Activated T-cell treated with anti-CD3 and anti-CD28 coated beads, Interleukin-2, amount 50 U/mL, for 48 hours (primary cell): ENCODE measurements around the gene TYMP.

Experiments used
- DNase-seq, 2 experiments: peaks; one replicate each; pipeline ENCODE4 v3.0.0-alpha.2; 2020

TYMP gene

GRCh38 chr22:50504369-50505211, 25.2 kb downstream of the TYMP start:
- DNase-seq, result no peak

- peak in 1 of 2 experiments; percentile 49 for DNase-seq
These were observed 26.2 kb downstream of the TYMP start for GRCh38 chr22:50503475-50504145.

DNA sequence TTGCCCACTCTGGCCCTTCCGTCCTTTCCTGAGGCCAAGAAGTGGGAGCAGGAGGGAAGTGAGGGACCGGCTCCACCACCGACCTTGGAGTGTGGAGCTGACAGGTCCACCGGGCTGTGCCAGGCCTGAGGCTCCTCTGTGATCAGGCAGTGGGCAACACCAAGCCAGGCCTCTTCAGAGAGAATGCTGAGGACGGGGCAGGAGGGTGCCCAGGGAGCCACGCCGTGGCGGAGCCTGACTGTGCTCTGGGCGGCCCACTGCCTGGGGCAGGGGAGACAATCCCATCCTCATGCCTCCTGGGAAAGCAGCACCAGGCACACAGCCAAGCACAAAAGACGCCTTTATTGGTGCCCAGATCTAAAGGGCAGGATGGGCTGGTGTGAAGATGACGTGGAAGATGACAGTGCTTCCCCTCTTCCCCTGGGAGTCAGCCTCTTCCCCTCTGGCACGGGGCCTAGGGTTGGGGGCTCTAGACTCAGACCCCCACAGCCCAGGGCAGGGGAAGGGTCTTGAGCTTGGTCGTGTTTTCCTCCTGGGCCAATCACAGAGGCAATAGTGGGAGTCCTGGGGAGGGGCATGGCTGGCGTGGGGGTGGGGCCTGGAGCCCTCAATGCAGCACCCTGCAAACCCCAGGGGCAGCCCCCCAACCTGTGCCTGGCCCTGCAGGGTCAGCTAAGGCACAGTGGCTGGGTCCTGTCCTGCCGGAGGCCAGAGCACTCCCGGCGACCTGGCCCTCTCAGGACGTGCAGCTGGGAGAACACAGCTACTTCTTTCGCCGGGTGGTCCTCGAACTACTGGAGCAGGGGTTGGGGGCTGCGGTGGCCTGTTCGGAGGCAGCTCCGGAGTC, 27.0 kb downstream of the TYMP start:
- DNase-seq, result no peak

DNA sequence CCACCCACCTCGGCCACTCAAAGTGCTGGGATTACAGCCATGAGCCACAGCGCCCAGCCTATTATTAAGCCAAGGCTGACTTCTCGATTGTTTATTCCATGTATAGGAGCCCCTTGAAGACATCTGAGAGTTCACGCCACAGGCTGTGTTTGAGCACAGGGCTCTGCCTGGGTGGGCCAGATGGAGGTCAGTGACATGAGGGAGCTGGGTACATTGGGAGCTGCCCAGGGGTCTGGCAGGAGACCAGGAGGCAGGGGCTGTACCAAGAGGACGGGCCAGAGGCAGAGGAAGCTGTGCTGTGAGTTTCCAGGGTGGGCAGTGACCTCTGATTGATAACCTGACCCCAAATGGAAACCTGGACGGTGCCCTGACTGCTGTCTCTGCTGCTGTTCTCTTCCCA, 27.7 kb downstream of the TYMP start:
- DNase-seq, result no peak

DNA sequence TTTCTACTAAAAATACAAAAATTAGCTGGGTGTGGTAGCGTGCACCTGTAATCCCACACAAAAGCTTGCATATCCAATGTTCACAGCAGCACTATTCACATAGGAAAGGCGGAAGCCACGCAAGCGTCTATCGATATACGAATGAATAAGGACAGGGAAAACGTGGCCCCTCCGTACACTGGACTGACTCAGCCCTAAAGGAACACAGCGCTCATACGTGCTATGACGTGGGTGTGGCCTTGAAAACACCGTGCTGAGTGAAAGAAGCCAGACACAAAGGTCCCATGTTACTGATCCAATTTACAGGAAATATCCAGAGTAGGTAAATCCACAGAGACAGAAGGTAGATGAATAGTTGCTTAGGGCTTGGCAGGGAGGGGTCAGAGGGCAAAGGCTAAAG, 29.4 kb downstream of the TYMP start:
- DNase-seq, result no peak

DNA sequence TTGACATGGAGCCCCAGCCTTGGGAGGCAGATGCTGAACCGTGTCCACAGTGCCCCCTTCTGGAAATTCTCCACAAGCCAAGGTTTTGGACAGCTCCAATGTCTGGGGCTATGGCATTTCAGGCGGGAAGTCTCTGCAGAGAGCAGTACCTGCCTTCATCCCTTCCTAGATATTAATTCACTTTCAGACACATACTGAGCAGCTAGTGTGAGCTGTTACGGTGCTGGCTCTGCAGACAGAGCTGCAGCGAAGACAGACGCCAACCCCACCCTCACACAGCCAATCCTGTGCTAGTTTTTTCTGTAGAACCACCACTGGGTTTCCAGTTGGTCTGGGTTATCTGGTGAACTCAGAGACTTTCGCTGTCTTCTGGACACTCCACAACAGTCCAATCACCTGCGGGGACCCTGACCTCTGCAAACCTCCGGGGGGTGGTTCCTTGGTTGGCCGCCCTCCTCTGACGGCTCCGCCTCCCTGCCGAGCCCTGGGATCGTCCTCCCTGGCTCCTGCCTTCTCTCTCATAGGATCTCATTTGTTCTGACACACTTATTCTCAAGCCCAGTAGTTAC, 31.4 kb downstream of the TYMP start:
- DNase-seq, result peak; percentile 80 to 81

DNA sequence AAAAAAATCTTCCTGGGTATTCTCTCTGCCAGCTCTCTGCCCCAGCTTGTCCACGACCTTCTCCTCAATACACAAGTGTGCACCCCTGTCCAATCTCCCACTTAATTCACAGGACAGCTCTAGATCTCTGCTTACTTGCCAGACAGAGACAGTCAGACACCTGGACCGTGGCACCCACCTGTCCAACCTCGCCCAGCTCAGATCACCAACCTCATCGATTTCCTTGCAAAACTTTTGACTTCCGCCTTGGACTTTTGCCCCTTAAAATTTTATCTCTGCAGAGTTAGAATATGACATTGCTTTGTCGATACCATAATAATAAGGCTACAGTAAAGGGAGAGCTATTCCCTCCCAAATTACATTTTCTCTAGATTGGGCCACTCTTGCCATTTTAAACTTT, 32.7 kb downstream of the TYMP start:
- no peak for DNase-seq

DNA sequence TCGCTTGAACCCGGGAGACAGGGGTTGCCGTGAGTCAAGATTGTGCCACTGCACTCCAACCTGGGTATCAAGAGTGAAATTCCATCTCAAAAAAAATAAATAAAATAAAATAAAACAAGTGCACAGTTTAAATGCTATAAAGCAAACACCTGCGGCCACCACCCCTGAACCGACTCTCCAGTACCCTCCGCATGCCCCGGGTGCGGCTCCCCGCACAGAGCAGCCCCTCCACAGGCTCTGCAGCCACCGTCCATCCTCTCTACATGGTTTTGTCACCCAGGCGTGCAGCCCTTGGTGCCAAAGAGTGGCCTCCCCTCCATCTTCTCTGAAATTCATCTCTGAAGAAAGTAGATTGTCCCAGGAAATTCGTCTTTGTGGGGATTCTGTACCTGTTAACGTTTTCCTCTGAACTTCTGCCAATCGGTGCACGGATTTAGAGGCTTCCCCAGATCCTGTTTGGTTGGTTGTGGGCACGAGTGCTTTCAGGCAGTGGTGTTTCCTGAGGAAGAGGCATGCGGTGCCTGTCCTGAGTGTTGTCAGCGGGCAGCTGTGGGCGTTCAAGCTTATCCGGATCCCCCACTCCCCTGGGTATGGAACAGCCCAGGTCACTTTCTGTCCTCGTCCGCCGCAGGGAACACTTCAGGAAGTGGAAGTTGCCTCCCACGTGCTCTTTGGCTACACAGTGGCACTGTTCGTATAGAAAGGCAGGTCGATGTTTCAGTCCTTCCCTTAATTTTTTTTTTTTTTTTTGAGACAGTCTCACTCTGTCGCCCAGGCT, 39.1 kb downstream of the TYMP start:
- peak in 1 of 2 experiments; percentile 33 for DNase-seq

GRCh38 chr22:50489363-50490243, 40.2 kb downstream of the TYMP start:
- no peak for DNase-seq

DNA sequence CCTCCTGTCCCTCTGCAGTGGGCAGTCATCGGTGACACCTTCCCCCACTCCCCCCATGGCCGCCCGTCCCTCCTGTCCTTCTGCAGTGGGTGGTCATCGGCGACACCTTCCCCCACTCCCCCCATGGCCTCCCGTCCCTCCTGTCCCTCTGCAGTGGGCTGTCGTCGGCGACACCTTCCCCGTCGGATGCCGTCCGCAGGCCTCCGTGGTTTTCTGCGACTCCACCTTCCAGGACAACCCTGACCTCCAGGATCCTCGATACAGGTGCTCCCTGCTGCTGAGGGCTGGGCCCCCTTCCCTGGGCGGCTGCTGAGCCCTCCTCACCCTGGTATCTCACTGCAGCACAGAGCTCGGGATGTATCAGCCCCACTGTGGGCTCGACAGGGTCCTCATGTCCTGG, 40.9 kb downstream of the TYMP start:
- no peak for DNase-seq

- DNase-seq, result no peak
These were observed 41.7 kb downstream of the TYMP start for GRCh38 chr22:50488006-50488677.

DNA sequence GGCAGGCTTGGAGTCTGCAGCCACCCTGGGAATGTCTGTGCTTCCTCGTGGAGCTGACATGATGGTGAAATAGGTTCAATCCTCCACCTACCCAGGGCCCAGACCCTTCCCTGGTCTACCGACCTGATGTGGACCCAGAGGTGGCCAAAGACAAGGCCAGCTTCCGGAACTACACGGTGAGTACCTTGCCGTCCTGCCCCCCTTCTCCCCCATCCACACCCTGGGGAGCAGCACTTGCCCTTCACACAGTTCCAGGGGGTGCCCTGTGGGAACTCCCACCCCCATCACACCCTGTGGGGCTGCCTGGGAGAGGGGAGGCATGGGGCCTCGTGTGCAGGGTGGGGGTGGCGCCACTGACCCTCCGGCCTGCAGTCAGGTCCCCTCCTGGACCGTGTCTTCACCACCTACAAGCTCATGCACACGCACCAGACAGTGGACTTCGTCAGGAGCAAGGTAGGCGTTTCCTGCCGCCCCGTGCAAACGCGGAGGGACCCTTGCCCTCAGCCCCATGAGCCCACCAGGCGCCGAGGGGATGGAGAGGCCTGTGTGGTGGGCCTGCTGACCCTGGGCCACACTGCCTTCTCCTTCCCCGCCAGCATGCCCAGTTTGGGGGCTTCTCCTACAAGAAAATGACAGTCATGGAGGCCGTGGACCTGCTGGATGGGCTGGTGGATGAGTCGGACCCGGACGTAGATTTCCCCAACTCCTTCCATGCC, 42.4 kb downstream of the TYMP start:
- DNase-seq, result no peak

GRCh38 chr22:50486561-50487289, 43.1 kb downstream of the TYMP start, which contains the start of gene MIOX:
Gene MIOX, plus strand, starts transcription at chr22:50486859. Its CDS starts 39 bp downstream, at chr22:50486898.
- no peak for DNase-seq

DNA sequence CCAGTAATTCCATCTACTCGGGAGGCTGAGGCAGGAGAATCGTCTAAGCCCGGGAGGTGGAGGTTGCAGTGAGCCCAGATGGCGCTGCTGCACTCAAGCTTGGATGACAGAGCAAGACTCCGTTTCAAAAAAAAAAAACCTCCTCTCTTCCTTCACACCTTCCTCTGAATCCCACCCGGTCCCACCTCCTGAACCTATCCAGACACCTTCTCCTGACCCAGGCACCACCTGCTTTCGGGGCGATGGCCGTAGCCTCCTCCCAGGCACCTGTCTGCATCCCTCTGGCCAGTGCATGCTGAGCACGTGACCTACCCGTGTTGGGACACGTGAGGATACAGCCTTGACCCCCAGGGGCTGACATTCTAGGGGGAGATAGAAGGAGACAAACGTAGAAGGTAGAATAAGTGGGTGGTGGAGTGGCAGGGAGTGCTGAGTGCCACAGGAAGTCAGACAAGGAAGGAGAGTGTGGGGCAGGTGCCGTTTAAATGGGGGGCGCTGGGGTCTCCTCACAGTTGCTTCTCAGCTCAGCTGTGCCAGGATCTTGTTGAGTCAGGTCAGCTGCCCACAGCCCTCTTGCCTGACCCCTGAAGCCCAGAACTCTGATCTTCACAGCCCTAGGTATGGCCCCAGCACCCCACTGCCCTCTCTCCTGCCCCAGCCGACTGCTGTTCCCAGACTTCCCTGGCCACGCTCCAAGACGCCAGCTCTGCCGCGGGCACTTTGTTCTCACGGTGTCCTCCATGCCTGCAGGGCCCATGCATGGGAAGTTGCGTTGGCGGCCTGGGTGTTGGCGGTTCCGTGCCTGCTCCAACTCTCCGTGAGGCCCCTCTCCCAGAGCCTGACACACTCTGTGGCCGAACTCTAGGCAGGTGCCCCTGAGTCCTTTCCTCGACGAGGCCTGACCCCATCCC, 44.3 kb downstream of the TYMP start:
- DNase-seq, result no peak

- DNase-seq, result no peak
These were observed 45.6 kb downstream of the TYMP start for GRCh38 chr22:50483977-50484853.

GRCh38 chr22:50483556-50483955, 46.3 kb downstream of the TYMP start:
- no peak for DNase-seq

GRCh38 chr22:50483106-50483505, 46.7 kb downstream of the TYMP start:
- no peak for DNase-seq
